Natural killer cell treated with Interleukin-12 subunit alpha and Interleukin-12 subunit beta and Interleukin-15 and Interleukin-18, amount 100 ng/mL, for 72 hours (primary cell): Measurements from ENCODE around the gene FERMT3. TPM values are rescaled to one million over a fixed set of nuclear protein-coding genes. Genes with fewer than 3 reads are reported as not detected.
A peak's percentile ranks its signal among the peaks of the same experiment; 100 is the strongest.

ENCODE experiments used
- ATAC-seq, 2 donors: fragments of 150-1000 bp; cut with Tn5 transposase in 1 of 2; sonication (Bioruptor Pico), chemical (Tn5 transposase) in 1 of 2; 2 replicates each; pipeline ENCODE4 v1.10.0; 2021
- DNase-seq: peaks from one replicate; pipeline ENCODE4 v3.0.0; 2022; ENCODE audit warnings: low spot score
- H3K27ac Mint-ChIP-seq, 2 donors: 1 replicate in 1 of 2; 2 replicates in 1 of 2; pipeline ENCODE4 v1.8.0; 2022; ENCODE audit warnings: mixed read lengths in 2 of 2, mild to moderate bottlenecking in 1 of 2, moderate library complexity in 1 of 2
- H3K27me3 Mint-ChIP-seq, 2 donors: 1 replicate in 1 of 2; 2 replicates in 1 of 2; pipeline ENCODE4 v1.8.0; 2022; ENCODE audit warnings: mixed read lengths in 2 of 2
- H3K36me3 Mint-ChIP-seq: one replicate; pipeline ENCODE4 v1.8.0; 2022; ENCODE audit warnings: mixed read lengths
- H3K4me1 Mint-ChIP-seq, 2 donors: 1 replicate in 1 of 2; 2 replicates in 1 of 2; pipeline ENCODE4 v1.8.0; 2022; ENCODE audit warnings: low read depth in 2 of 2, mixed read lengths in 2 of 2, mild to moderate bottlenecking in 1 of 2
- H3K4me3 Mint-ChIP-seq: one replicate; pipeline ENCODE4 v1.8.0; 2022; ENCODE audit warnings: mixed read lengths
- H3K9me3 Mint-ChIP-seq: 2 replicates; pipeline ENCODE4 v1.8.0; 2022; ENCODE audit warnings: mixed read lengths
- total RNA-seq, 2 donors: library from RNA; stranded (reverse); gene quantifications; one replicate each; pipeline ENCODE4 v1.2.3, GENCODE V29; 2022

Gene FERMT3
- total RNA-seq, 2 donors from 2014 or later = 249 to 276 TPM

GRCh38 chr11:64178951-64179639 lies 27.4 kb upstream of the FERMT3 start:
- peaks cover 16 to 17% of the 10 kb centered on the region in 2 donors for H3K4me1 Mint-ChIP-seq
- H3K27ac Mint-ChIP-seq = no peak overlapping the region

GRCh38 chr11:64180891-64181290 lies 25.6 kb upstream of the FERMT3 start:
- Mint-ChIP-seq H3K4me1 (peaks cover 23 to 26% of the 10 kb centered on the region in 2 donors), H3K27ac (no peak overlapping the region)

More at GRCh38 chr11:64178951-64179639, 27.4 kb upstream of the FERMT3 start:
- H3K4me3 Mint-ChIP-seq = no peak overlapping the region
- no peak for ATAC-seq
- no peaks in the 10 kb centered on the region for H3K27me3 Mint-ChIP-seq
- no peaks in the 10 kb centered on the region for H3K9me3 Mint-ChIP-seq
- H3K36me3 Mint-ChIP-seq = no peaks in the 10 kb centered on the region
- DNase-seq = no peak

GRCh38 chr11:64181506-64182411 lies 24.8 kb upstream of the FERMT3 start:
- H3K4me3 Mint-ChIP-seq = no peak overlapping the region
- H3K9me3 Mint-ChIP-seq = no peaks in the 10 kb centered on the region
- H3K27me3 Mint-ChIP-seq = no peaks in the 10 kb centered on the region
- DNase-seq = peak; percentile 77
- peaks cover 25 to 26% of the 10 kb centered on the region in 2 donors for H3K4me1 Mint-ChIP-seq
- no peak for ATAC-seq
- H3K27ac Mint-ChIP-seq = no peak overlapping the region
- H3K36me3 Mint-ChIP-seq = no peaks in the 10 kb centered on the region

More at GRCh38 chr11:64180891-64181290, 25.6 kb upstream of the FERMT3 start:
- Mint-ChIP-seq H3K36me3 (no peaks in the 10 kb centered on the region), H3K27me3 (no peaks in the 10 kb centered on the region), H3K4me3 (no peak overlapping the region), H3K9me3 (no peaks in the 10 kb centered on the region)
- no peak for ATAC-seq
- no peak for DNase-seq

- Mint-ChIP-seq H3K4me3 (peak overlapping the region; percentile 67), H3K27ac (peak overlapping the region in 1 of 2 donors; percentile 12)
- no peak for ATAC-seq
Observed at GRCh38 chr11:64183890-64184289, 22.6 kb upstream of the FERMT3 start.

GRCh38 chr11:64185175-64185692 lies 21.3 kb upstream of the FERMT3 start:
- H3K27ac Mint-ChIP-seq = no peak overlapping the region
- H3K4me3 Mint-ChIP-seq = peak overlapping the region; percentile 87
- ATAC-seq (peak; percentile 31 to 37), DNase-seq (peak; percentile 86)
- peaks cover 23 to 30% of the 10 kb centered on the region in 2 donors for H3K4me1 Mint-ChIP-seq
- H3K27me3 Mint-ChIP-seq = no peaks in the 10 kb centered on the region
- no peaks in the 10 kb centered on the region for H3K36me3 Mint-ChIP-seq
- H3K9me3 Mint-ChIP-seq = no peaks in the 10 kb centered on the region

More at GRCh38 chr11:64183890-64184289, 22.6 kb upstream of the FERMT3 start:
- Mint-ChIP-seq H3K36me3 (no peaks in the 10 kb centered on the region), H3K9me3 (no peaks in the 10 kb centered on the region), H3K27me3 (no peaks in the 10 kb centered on the region), H3K4me1 (peaks cover 19 to 26% of the 10 kb centered on the region in 2 donors)
- DNase-seq = no peak

- H3K27me3 Mint-ChIP-seq = no peaks in the 10 kb centered on the region
- H3K9me3 Mint-ChIP-seq = no peaks in the 10 kb centered on the region
- ATAC-seq (peak; percentile 93 to 94), DNase-seq (peak; percentile 99)
- no peak within 1 kb of the TSS for H3K27ac Mint-ChIP-seq
- H3K4me1 Mint-ChIP-seq = peaks cover 23 to 31% of the 10 kb centered on the region in 2 donors
- no peaks in the 10 kb centered on the region for H3K36me3 Mint-ChIP-seq
- H3K4me3 Mint-ChIP-seq = peak within 1 kb of the TSS; percentile 87
Observed at GRCh38 chr11:64185693-64186491, 20.6 kb upstream of the FERMT3 start, which contains the start of gene STIP1. TSS of gene STIP1 (plus strand) at chr11:64186171. CDS start at chr11:64186262, 91 bp downstream.

- H3K4me3 Mint-ChIP-seq = no peak overlapping the region
- ATAC-seq (no peak), DNase-seq (no peak)
- peaks cover 23 to 27% of the 10 kb centered on the region in 2 donors for H3K4me1 Mint-ChIP-seq
- H3K27me3 Mint-ChIP-seq = no peaks in the 10 kb centered on the region
- H3K36me3 Mint-ChIP-seq = no peaks in the 10 kb centered on the region
- no peaks in the 10 kb centered on the region for H3K9me3 Mint-ChIP-seq
- H3K27ac Mint-ChIP-seq = no peak overlapping the region
Observed at GRCh38 chr11:64186492-64187165, 19.9 kb upstream of the FERMT3 start.

GRCh38 chr11:64192434-64192833 lies 14.1 kb upstream of the FERMT3 start:
- Mint-ChIP-seq H3K27me3 (no peaks in the 10 kb centered on the region), H3K36me3 (peaks cover 28% of the 10 kb centered on the region), H3K9me3 (no peaks in the 10 kb centered on the region), H3K4me3 (no peak overlapping the region), H3K27ac (peak overlapping the region in 1 of 2 donors; percentile 21), H3K4me1 (peaks cover 8 to 34% of the 10 kb centered on the region in 2 donors)
- DNase-seq = no peak
- no peak for ATAC-seq

GRCh38 chr11:64196626-64197025 lies 9.9 kb upstream of the FERMT3 start:
- H3K36me3 Mint-ChIP-seq = peaks cover 40% of the 10 kb centered on the region
- no peak overlapping the region for H3K4me3 Mint-ChIP-seq

GRCh38 chr11:64198511-64198910 lies 8.0 kb upstream of the FERMT3 start:
- Mint-ChIP-seq H3K27ac (peak overlapping the region in 1 of 2 donors; percentile 39), H3K27me3 (no peaks in the 10 kb centered on the region), H3K9me3 (no peaks in the 10 kb centered on the region), H3K36me3 (peaks cover 54% of the 10 kb centered on the region), H3K4me3 (no peak overlapping the region), H3K4me1 (peaks cover 10 to 23% of the 10 kb centered on the region in 2 donors)
- no peak for ATAC-seq
- DNase-seq = no peak

More at GRCh38 chr11:64196626-64197025, 9.9 kb upstream of the FERMT3 start:
- Mint-ChIP-seq H3K27ac (peak overlapping the region in 1 of 2 donors; percentile 38), H3K9me3 (no peaks in the 10 kb centered on the region), H3K27me3 (no peaks in the 10 kb centered on the region), H3K4me1 (peaks cover 8 to 28% of the 10 kb centered on the region in 2 donors)
- no peak for DNase-seq
- no peak for ATAC-seq

- H3K36me3 Mint-ChIP-seq = peaks cover 46% of the 10 kb centered on the region
- H3K27ac Mint-ChIP-seq = no peak overlapping the region
- no peaks in the 10 kb centered on the region for H3K9me3 Mint-ChIP-seq
- H3K4me1 Mint-ChIP-seq = peaks cover 21 to 33% of the 10 kb centered on the region in 2 donors
- H3K4me3 Mint-ChIP-seq = no peak overlapping the region
- ATAC-seq (no peak), DNase-seq (no peak)
- no peaks in the 10 kb centered on the region for H3K27me3 Mint-ChIP-seq
Observed at GRCh38 chr11:64201543-64201942, 5.0 kb upstream of the FERMT3 start.

- H3K36me3 Mint-ChIP-seq = peaks cover 36% of the 10 kb centered on the region
- no peaks in the 10 kb centered on the region for H3K27me3 Mint-ChIP-seq
- no peak overlapping the region for H3K4me3 Mint-ChIP-seq
- no peaks in the 10 kb centered on the region for H3K9me3 Mint-ChIP-seq
- peak overlapping the region in 1 of 2 donors; percentile 97 for H3K27ac Mint-ChIP-seq
- ATAC-seq = no peak
- no peak for DNase-seq
- H3K4me1 Mint-ChIP-seq = peaks cover 25 to 32% of the 10 kb centered on the region in 2 donors
Observed at GRCh38 chr11:64202992-64203391, 3.5 kb upstream of the FERMT3 start.
